Epithelial cell of esophagus (primary cell): Measurements from ENCODE around the gene TMEM53.

Experiments
- DNase-seq: peaks from one replicate; pipeline ENCODE4 v3.0.0; 2010; ENCODE audit warnings: low read depth
- H3K4me3 ChIP-seq: 2 replicates; pipeline ENCODE4 v1.5.1; 2011; ENCODE audit warnings: mild to moderate bottlenecking, low read length, control low read depth
- CTCF ChIP-seq: IDR thresholded peaks from 2 replicates; pipeline ENCODE4 v1.5.1; 2011; ENCODE audit warnings: low read depth, mild to moderate bottlenecking, low read length, control low read depth, inconsistent platforms; ENCODE audit not compliant: insufficient read depth; ENCODE audit errors: missing control alignments

The TMEM53 gene

GRCh38 chr1:44641126-44642102 lies 32.9 kb downstream of the TMEM53 start:
- H3K4me3 ChIP-seq = no peak overlapping the region
- DNase-seq = no peak
- no peak for TF ChIP-seq CTCF

GRCh38 chr1:44640200-44640853 lies 34.0 kb downstream of the TMEM53 start:
- H3K4me3 ChIP-seq = no peak overlapping the region
- TF ChIP-seq CTCF = no peak
- no peak for DNase-seq

- no peak for DNase-seq
- H3K4me3 ChIP-seq = no peak overlapping the region
- TF ChIP-seq CTCF = no peak
Observed at GRCh38 chr1:44637702-44638411, 36.4 kb downstream of the TMEM53 start.

GRCh38 chr1:44636688-44637598 lies 37.3 kb downstream of the TMEM53 start:
- peak; percentile 84 for DNase-seq
- no peak for TF ChIP-seq CTCF
- no peak overlapping the region for H3K4me3 ChIP-seq

- no peak for TF ChIP-seq CTCF
- H3K4me3 ChIP-seq = no peak overlapping the region
- DNase-seq = no peak
Observed at GRCh38 chr1:44636083-44636687, 38.1 kb downstream of the TMEM53 start.

- DNase-seq = no peak
- no peak for TF ChIP-seq CTCF
- no peak overlapping the region for H3K4me3 ChIP-seq
Observed at GRCh38 chr1:44635439-44635838, 38.8 kb downstream of the TMEM53 start.
